Activated naive CD4-positive, alpha-beta T cell treated with anti-CD3 and anti-CD28 coated beads, Interleukin-2, amount 50 U/mL, for 16 hours (primary cell): ENCODE measurements around the gene ZIC4.

ENCODE experiments used
- DNase-seq: peaks from one replicate; pipeline ENCODE4 v3.0.0-alpha.2; 2020

The ZIC4 gene

DNA sequence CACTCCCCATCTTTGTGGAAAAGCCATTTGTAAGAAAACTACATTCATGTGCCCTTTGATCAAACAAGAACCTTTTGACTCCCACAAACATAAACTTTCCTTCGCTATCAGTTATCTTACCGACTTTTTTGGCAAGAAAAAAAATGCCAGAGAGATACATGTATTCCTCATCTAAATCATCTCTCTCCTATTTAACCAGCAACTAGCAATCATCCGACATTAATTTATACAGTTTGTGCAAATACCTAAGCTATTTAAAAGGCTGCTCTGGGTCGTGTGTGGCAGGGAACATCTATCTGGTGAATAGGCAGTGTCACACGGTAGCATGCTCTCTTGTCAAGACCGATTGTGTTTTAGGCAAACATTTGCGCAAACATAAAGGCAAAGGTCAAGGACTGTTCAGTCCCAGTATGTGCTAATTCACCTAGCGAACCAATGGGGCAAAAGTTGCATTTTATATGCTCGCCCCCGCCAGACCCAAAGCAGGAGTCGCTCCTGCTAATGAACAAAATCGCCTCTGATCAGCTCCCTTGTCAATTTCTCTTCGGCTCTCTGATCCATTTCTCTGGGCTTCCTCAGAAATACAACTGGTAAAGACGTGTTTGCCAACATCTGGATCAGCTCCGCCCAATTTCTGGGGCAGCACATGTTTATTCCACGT, 37.7 kb downstream of the ZIC4 start:
- DNase-seq = no peak

GRCh38 chr3:147368151-147368550, 38.2 kb downstream of the ZIC4 start:
- DNase-seq = no peak

GRCh38 chr3:147367676-147368075, 38.7 kb downstream of the ZIC4 start:
- no peak for DNase-seq

GRCh38 chr3:147365196-147366115, 40.9 kb downstream of the ZIC4 start:
- DNase-seq = no peak

GRCh38 chr3:147364771-147365170, 41.6 kb downstream of the ZIC4 start:
- no peak for DNase-seq

- DNase-seq = no peak
Measured at GRCh38 chr3:147361454-147362420, 44.6 kb downstream of the ZIC4 start.

- no peak for DNase-seq
Measured at GRCh38 chr3:147360646-147361453, 45.5 kb downstream of the ZIC4 start.

- no peak for DNase-seq
Measured at GRCh38 chr3:147360051-147360439, 46.3 kb downstream of the ZIC4 start.

- no peak for DNase-seq
Measured at GRCh38 chr3:147359177-147360050, 46.9 kb downstream of the ZIC4 start.

GRCh38 chr3:147358144-147358992, 48.0 kb downstream of the ZIC4 start:
- no peak for DNase-seq

DNA sequence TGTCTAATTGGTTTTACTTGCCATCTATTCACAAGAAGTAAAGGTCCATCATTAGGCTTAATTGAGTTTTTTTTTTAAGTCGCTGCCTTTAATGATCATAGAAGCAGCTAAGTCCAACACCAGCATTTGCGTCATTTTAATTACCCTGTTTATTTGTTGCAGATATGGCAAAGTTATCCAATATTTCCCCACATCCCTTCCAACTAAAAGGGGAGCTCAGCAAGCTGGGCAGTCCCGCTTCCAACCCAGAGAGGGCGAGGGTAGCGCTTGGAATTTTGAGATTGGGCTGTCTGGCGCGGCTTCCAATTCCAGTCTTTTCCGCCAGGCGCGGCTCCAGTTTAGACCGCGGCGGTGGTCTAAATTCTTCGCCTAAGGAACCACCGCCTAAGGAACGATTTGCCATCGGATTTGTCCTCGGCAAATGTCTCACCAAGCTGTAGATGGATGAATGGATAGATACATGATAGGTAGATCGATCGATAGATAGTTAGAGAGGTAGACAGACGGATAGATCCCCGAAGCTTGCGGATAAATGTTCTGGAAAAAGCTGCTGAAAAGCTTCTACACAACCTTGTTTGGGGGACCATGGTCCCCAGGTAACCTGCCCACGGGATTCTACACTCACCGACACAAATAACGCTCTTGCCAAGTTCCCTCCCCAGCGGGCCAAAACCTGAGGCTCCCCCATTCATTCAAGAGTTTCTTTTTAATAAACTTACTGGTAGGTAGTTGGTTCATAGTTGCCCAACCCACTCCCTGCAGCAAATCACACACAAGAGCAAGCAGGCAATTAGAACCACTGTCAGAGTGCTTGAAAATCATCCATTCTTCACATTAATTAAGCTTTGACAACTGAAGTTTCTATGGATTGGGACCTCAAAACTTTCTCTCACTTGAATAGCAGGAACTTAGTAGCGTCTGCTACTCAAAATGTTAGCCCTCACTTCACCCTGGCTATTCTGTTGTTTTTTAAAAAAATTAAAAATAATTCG, 49.1 kb downstream of the ZIC4 start:
- no peak for DNase-seq

- DNase-seq = no peak
Measured at GRCh38 chr3:147356145-147356908, 50.0 kb downstream of the ZIC4 start.

DNA sequence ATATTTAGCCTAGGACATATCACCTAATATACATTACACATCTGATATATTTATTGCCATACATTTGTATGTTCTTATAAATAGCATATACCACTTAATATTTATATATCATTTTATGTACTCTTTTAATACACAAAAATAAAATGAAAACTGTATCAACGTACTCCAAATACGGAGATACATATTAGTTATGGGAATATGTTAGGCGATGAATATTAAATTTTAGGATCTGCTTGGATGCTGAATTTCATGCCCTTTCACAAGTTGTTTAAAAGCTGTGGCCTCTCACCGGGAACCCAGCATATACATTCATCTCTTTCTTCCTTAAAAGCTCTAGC, 50.6 kb downstream of the ZIC4 start:
- no peak for DNase-seq

DNA sequence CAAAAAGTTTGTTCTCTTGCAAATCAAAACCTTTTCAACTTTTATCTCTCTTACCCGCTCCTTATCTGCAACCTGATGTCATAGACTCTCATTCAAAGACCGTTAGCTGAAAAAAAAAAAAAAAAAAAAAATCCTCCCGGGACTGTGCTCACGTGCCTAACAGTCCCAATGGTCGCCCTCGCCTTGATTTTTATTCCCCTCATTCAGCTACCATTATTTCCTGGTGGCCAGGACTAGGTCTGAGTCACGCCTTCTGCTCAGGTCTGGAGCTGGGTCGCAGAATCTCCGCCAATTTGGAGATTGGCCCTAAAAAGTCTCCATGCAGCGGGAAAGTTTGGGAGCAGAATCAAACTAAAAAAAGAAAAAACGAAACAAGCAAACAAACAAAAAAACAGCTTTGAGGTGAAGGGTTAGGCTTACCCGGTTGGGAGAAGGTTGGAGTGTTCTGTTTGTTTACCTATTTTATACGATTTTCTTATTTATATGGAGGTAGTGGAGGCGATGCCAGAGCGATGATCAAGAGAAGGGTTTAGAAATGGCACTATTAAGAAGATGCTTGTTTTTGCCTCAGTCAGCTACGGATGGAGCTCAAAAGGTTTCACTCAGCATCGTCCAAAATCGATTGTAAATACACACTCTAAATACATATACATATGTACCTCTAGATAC, 51.1 kb downstream of the ZIC4 start:
- DNase-seq = no peak

DNA sequence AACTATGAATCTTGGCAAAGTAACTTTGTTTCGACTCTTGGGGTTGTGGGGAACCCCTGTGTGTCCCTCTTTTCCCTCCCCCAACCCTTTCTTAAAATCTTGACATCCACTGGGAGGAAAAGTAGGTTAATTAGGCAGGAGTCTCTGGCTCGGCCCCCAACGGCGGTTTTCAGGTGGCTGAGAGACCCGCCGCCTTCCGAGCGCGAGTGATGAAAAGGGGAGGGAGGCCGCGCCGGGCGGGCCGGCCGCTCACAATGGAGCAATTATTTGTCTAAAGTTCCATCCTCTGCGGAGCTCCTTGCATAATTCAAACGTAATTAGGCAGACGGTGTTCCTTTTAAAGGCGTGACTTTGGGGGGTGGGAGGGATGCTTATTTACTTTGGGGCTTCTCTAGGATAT, 51.7 kb downstream of the ZIC4 start:
- DNase-seq = no peak

GRCh38 chr3:147351301-147351700, 55.0 kb downstream of the ZIC4 start:
- no peak for DNase-seq

- no peak for DNase-seq
Measured at GRCh38 chr3:147348976-147349375, 57.4 kb downstream of the ZIC4 start.

- DNase-seq = no peak
Measured at GRCh38 chr3:147343926-147344325, 62.4 kb downstream of the ZIC4 start.
